Activated naive CD8-positive, alpha-beta T cell treated with anti-CD3 and anti-CD28 coated beads for 36 hours (primary cell): Measurements from ENCODE around the gene SLC46A3. TPM values are rescaled to one million over a fixed set of nuclear protein-coding genes. Genes with fewer than 3 reads are reported as not detected.

Experiments used
- total RNA-seq, 2 experiments: library from RNA; stranded (reverse); gene quantifications; one replicate each; pipeline ENCODE4 v1.2.3, GENCODE V29; 2021

The SLC46A3 gene
- total RNA-seq, 2 experiments from 2014 or later, result 2.6 to 3.2 TPM

Other genes with a start within 250 kb of the SLC46A3 start
- gene FLT1, start 223.8 kb downstream of the SLC46A3 start, total RNA-seq, result 1 to 10 TPM; 2.5 to 3.3 TPM
- gene POMP, start 59.8 kb downstream of the SLC46A3 start, total RNA-seq, result 100 to 1,000 TPM; 134 TPM
- gene MTUS2, start 101.4 kb upstream of the SLC46A3 start, total RNA-seq, result not detected